ENCODE data around the gene OPN1SW.
A peak's percentile ranks its signal among the peaks of the same experiment; 100 is the strongest.

OPN1SW gene

DNA sequence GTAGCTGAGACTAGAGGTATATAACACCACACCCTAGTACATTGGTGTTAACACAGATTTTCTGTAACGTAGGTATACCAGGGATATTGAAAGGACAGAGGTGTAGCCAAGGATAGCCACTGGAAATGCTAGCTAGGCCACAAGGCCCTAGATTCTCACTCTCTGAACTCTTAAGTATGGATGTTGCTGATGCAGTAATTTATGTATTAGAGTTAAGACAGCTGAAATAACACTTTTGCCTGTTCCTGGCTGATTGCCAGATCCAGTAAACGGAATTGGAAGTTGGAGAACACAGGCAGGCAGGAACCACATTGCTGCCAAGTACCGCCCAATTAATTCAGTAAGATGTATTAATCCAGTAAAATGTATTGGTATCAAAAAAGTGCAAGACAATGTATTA lies 34.6 kb downstream of the OPN1SW start:
- DNase-seq: peak in 1 of 2 experiments; percentile 23
- TF ChIP-seq GATA1 (IDR thresholded peaks at IDR 0.05; ENCODE audit: low read depth, low read length): no peak

DNA sequence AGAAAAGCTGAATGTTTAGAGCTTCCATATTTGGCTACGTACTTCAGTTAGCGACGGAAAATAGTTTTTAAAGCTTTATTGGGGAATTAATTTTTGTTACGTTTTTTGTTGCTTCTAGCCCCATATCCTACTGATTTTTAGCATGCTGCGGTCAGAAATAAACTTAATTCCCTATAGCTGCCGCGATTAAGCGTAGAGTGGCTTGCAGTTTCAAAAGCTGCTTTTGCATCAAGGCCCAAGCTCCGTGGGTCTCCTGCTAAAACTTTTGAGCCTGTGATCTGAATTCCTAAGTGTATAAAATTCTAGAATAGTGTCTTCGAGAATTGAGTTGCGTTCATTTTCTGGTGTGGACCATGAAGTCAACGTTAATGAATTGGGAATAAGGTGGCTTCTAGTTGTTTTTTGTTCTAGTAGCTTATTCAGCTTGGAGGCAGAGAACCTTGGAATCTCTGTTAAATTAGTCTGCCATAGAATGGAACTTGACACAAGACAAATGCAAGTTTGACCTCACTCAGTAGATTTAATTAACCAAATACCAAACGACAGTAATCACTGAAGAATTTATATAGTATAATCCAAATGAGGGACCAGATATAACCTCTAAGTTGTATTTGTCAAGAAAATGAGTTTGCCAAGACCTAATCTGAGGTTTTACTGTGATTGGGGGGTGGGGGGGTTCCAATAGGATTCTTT lies 35.5 kb downstream of the OPN1SW start:
- peak in 1 of 2 experiments; percentile 33 for DNase-seq
- no peak for TF ChIP-seq GATA1 (IDR thresholded peaks at IDR 0.05; ENCODE audit: low read depth, low read length)
- TF ChIP-seq POLR2A (IDR thresholded peaks at IDR 0.05; ENCODE audit: low read length): no peak

DNA sequence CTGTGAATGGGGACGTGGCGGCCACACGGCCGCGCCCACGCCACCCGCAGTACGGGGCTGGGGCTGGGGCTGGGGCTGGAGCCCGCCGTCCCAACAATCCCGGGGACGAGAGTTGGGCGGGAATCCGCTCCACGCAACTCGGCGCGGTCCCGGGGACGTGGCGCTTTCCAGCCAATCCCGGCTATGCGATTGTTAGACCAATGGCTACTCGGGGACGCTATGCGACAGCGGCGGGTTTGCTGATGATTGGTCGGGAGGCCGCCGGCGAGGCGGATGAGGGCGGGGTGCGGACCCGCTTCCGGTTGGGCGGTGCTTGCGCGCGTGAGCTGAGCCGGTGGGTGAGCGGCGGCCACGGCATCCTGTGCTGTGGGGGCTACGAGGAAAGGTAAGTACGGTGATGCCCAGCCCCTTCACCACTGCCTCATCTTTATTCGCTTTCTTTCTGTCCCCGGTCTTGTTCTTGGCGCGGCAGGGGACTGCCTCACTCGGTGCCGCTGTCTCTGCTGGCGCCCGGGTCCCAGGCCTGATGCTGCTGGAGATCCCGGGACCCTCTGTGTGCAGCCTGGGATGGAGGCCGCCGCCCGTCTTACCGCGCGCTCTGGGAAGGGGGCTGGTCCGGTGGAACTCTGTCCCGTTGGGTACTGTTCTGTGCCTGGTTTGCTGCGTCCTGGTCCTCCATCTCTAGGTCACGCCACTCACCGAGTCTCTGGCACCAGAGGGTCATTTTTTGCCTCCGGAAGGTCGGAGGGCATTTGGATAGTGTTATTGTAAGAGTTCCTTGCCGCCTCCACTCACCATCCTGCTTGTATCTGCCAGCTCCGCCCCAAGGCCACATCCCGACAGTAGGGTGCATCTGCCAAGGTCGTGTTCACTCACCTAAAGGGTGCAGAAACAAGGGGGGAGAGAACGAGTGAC lies 36.3 kb downstream of the OPN1SW start, which contains the start of gene CALU:
CALU (plus strand) TSS at position 312 of the 915 bp plus-strand sequence. CDS start 9,225 bp downstream, outside the sequence.
- DNase-seq: peak; percentile 95 to 96
- TF ChIP-seq GATA1 (IDR thresholded peaks at IDR 0.05; ENCODE audit: low read depth, low read length): no peak
- TF ChIP-seq POLR2A (IDR thresholded peaks at IDR 0.05; ENCODE audit: low read length): peak; percentile 86

DNA sequence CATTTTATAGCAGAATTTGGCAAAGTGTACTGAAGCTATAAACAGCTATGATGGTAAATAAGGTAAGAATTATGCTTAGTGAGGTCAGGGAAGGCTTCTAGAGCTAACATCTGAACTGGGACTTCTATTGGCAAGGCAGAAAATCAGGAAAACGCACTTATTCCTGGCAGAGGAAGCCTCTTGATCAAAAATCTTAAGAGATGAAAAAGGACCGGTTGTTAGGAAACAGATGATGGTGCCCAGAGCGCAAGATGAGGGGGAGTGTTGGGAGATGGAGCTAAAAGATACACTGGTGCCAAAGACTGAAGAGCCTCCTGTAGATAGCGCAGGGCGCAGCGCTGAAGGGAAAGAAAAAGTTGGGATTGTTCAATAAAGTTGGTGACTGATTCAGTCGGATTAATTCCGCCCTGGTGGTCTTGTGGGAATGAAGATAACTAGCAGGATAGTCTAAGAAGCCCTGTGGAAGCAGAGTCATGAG lies 37.0 kb downstream of the OPN1SW start:
- DNase-seq: peak in 1 of 2 experiments; percentile 74
- TF ChIP-seq POLR2A (IDR thresholded peaks at IDR 0.05; ENCODE audit: low read length) (no peak), GATA1 (IDR thresholded peaks at IDR 0.05; ENCODE audit: low read depth, low read length) (no peak)

DNA sequence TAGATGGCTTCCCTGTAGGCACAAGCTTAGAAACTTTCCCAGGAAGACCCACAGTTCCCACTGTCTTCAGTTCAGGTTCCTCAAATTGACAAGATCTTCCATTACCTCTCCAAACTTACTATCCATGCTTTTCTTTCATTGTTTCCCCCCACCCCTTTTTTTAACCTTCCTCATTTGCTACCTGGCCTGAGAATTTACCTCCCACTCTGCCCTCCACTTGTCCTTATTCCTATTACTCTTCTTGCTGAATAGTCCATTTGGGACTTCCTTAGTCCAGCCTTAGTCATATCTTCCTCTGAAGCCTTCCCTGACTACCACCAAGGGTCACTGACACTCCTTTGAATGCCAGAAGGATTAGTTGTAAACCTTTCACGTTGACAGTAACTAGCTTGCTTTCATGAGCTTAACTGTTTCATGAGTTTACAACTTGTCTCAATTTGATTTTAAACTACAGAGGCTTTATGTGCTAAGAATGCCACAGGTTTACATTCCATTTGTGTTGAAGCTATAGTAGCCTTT lies 37.7 kb downstream of the OPN1SW start:
- TF ChIP-seq GATA1 (IDR thresholded peaks at IDR 0.05; ENCODE audit: low read depth, low read length) (no peak), POLR2A (IDR thresholded peaks at IDR 0.05; ENCODE audit: low read length) (no peak)
- DNase-seq: no peak

DNA sequence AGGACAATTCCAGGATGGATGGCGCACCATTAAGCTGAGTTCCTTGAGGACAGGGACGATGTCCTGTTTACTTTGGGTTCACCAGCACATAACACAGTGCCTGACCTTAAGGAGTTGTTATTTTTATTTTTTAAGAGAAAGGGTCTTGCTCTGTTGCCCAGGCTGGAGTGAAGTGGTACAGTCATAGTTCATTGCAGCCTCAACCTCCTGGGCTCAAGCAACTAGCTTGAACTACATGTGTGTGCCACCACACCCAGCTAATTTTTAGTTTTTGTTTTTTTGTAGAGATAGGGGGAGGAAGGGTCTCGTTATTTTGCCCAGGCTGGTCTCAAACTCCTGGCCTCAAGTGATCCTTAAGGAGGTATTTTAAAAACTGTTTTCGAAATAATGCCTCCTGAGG lies 38.2 kb downstream of the OPN1SW start:
- no peak for DNase-seq
- TF ChIP-seq POLR2A (IDR thresholded peaks at IDR 0.05; ENCODE audit: low read length) (no peak), GATA1 (IDR thresholded peaks at IDR 0.05; ENCODE audit: low read depth, low read length) (no peak)

DNA sequence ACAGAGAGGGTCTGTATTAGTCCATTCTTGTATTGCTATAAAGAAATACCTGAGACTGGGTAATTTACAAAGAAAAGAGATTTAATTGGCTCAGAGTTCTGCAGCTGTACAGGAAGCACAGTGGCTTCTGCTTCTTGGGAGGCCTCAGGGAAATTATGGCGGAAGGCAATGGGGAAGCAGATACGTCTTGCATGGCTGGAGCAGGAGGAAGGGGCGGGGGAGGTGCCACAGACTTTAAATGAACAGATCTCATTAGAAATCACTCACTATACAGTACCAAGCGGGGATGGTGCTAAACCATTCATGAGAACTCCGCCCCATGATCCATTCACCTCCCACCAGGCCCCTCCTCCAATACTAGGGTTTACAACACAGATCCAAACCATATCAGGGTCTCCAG lies 40.2 kb downstream of the OPN1SW start:
- no peak for DNase-seq
- TF ChIP-seq GATA1 (IDR thresholded peaks at IDR 0.05; ENCODE audit: low read depth, low read length) (no peak), POLR2A (IDR thresholded peaks at IDR 0.05; ENCODE audit: low read length) (no peak)

DNA sequence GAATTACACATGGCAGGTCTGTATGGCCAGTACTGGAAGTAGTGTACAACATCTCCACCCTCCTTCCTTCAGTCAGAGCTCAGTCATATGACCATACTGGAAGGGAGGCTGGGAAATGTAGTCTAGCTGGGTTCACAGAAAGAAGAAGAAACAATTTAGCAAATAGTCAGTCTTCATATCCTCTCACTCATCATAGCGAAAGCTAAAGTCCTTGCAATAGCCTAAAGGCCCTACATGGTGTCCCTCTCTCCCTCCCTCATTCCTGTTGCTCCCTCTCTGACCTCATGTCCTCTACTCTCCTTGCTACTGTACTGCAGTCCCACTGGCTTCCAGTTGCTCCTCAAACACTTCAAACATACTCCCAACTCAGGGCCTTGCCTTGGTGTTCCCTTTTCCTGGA lies 40.7 kb downstream of the OPN1SW start:
- no peak for TF ChIP-seq GATA1 (IDR thresholded peaks at IDR 0.05; ENCODE audit: low read depth, low read length)
- TF ChIP-seq POLR2A (IDR thresholded peaks at IDR 0.05; ENCODE audit: low read length): no peak
- DNase-seq: no peak

DNA sequence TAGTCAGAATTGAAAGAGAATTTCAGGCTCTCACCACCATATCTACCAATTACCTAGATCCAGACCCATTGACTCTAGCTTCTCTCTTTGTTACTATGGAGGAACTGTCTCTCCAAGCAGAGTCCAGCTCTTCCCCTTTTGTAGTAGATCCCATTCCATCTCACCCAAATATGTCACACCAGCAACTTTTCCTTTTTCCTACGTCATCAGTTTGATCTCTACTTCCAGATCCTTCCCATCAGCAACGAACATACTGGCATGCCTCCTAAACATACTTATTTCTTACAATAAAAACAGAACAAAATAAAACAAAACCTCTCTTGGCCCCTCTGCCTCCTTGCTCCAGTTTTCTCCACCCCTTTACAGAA lies 42.3 kb downstream of the OPN1SW start:
- TF ChIP-seq POLR2A (IDR thresholded peaks at IDR 0.05; ENCODE audit: low read length) (no peak), GATA1 (IDR thresholded peaks at IDR 0.05; ENCODE audit: low read depth, low read length) (no peak)
- no peak for DNase-seq

DNA sequence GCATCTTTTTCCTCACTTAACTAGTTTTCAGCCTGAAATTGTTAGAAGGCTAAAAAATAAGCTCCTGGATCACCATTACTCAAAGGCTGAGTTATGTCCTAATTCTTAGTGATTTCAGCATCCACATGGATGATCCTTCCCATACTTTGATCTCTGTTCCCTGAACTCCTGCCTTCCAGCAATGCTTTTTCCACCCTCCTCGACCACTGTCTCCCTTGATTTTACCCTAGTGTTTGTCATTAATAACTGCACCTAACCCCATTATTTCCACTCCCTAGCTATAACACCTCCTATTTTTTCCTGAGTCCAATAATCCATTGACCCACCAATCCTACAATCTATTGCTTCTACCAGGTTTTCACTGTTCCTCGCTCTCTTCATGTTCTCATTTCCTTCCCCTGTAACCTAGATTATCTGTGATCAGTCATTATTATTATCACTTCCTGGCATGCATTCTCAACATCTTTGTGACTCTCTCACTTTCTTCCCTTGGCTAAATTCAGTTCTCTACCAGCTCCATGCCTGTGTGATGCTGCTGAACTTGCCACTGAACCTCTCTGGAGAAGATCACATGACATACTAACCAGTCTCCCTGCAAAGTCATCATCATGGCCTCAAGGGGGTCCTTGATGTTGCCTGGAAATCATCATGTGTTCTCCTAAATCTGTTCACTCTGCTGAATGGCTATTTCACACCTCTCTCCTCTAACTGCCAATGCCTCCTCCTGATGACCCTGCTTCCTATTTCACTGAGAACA lies 42.9 kb downstream of the OPN1SW start:
- TF ChIP-seq GATA1 (IDR thresholded peaks at IDR 0.05; ENCODE audit: low read depth, low read length) (no peak), POLR2A (IDR thresholded peaks at IDR 0.05; ENCODE audit: low read length) (no peak)
- no peak for DNase-seq

DNA sequence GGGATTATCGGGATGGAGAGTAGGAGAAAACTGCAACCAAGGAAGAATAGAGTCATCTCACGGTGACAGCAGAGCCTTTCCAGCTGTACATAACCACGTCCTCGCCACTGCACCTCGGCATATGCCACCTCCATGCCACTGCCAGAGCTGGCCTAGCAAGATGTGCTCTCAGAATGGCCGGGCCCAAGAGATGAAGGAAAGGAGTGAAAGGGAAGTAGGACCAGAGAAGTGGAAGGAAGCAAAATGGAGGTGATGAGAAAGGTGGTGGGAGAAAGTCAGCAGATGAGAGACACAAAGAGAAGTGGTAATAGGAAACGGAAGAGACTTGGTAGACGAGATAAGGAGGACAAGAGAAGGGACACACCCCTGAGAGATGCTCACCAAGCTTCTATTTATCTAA lies 44.4 kb downstream of the OPN1SW start:
- DNase-seq: no peak
- TF ChIP-seq POLR2A (IDR thresholded peaks at IDR 0.05; ENCODE audit: low read length) (no peak), GATA1 (IDR thresholded peaks at IDR 0.05; ENCODE audit: low read depth, low read length) (no peak)

DNA sequence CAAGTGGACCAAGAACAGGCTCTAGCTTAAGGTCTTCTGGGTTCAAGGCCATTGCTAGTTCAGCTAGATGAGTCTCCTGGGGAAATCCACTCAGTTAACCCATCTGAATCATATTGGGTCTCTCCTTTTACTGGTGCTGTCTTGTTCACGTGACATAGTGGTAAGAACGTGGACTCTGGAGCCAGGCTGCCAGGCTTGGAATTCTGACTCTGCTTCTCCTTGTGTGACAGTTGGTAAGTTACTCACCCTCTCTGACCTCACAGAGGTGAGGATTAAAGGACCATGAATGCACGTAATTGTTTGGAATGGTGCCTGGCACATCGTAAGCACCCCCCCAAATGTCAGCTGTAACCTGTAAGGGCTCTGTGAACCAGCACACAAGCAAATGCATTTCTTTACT lies 46.1 kb downstream of the OPN1SW start:
- DNase-seq: no peak
- TF ChIP-seq GATA1 (IDR thresholded peaks at IDR 0.05; ENCODE audit: low read depth, low read length) (no peak), POLR2A (IDR thresholded peaks at IDR 0.05; ENCODE audit: low read length) (no peak)

DNA sequence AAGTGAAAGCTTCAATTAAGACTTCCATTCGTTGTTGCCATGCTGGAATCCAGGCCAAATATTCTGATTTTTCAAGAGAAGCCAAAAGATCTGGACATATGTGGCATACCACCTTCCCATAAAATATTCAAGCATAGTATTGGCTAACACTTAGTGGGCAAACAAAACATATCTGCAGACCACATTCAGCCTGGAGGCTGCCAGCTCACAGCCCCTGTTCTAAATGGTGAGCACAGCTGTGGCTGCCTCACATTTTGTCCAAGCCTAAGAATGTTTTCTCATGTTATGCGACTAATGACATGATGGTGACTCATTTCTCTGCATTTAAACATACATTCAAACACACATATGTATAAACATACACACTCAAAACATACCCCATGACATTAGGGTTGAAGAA lies 47.0 kb downstream of the OPN1SW start:
- DNase-seq: no peak
- TF ChIP-seq GATA1 (IDR thresholded peaks at IDR 0.05; ENCODE audit: low read depth, low read length): no peak
- no peak for TF ChIP-seq POLR2A (IDR thresholded peaks at IDR 0.05; ENCODE audit: low read length)

DNA sequence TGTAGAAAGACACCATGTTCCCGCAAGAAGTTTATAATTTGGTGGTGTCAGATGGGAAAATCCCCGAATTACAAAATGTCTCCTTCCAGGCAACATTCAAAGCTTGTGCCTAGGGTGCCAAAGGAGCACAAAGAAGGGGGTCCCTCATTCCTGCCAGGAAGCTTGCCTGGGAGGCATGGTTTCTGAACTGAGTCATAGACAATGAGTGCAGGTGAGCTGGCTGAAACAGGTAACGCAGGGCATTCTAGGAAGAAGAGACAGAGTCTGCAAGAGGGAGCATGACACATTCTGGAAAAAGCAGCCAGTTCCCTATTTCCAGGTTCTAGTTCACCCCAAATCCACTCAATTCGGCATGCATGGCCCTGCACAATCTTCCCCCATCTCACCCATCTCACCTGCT lies 48.4 kb downstream of the OPN1SW start:
- TF ChIP-seq POLR2A (IDR thresholded peaks at IDR 0.05; ENCODE audit: low read length): no peak
- TF ChIP-seq GATA1 (IDR thresholded peaks at IDR 0.05; ENCODE audit: low read depth, low read length): no peak
- DNase-seq: no peak
